GM21717 (cell line): Measurements from ENCODE around the gene E2F1.
"Not testable (repeated sequence)": the region's sequence is repeated elsewhere in the genome, so short reads cannot be mapped to it uniquely, and the experiment has no call there.

Source experiments
- ATAC-seq: cut with Tn5 transposase; IDR thresholded peaks from one replicate; pipeline ENCODE4 v1.9.1; 2021; ENCODE audit warnings: mild to moderate bottlenecking, moderate library complexity; ENCODE audit not compliant: unreplicated experiment

E2F1 gene

GRCh38 chr20:33710681-33711445 lies 24.7 kb upstream of the E2F1 start:
- no peak for ATAC-seq

DNA sequence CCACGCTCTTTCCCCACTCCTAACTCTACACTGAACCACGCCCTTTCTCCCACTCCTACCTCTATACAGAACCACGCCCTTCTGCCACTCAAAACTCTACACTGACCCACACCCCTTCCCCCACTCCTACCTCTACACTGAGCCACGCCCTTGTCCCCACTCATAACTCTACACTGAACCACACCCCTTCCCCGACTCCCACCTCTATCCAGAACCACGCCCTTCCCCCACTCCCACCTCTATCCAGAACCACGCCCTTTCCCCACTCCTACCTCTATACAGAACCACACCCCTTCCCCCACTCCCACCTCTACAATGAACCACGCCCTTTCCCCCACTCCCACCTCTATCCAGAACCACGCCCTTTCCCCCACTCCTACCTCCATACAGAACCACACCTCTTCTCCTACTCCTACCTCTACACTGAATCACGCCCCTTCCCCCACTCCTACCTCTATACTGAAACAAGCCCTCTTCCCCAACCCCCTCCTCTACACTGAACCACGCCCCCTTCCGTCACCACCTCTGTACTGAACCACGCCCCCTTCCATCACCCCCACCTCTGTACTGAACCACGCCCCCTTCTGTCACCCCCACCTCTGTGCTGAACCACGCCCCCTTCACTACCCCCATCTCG lies 23.8 kb upstream of the E2F1 start:
- ATAC-seq = no peak

DNA sequence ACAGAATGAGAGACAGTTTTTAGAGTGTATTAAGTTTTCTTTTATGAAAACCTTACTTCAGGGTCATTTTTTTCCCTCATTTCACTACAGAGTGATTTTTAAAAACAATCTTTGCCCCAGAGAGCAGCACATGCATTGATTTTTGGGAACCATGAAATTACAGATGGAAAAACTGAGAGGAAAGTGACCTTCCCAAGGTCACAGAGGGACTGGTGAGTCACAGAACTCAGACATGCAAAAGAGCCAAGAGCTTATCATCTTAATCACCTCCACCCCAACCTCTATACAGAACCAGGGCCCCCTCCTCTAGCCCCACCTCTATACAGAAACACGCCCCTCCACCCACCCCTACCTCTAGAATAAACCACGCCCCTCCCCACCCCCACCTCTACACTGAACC lies 23.2 kb upstream of the E2F1 start:
- no peak for ATAC-seq

- ATAC-seq = no peak
These were observed 21.5 kb upstream of the E2F1 start for GRCh38 chr20:33707668-33708067.

- no peak for ATAC-seq
These were observed 18.2 kb upstream of the E2F1 start for GRCh38 chr20:33704197-33704924.

GRCh38 chr20:33703498-33704137 lies 17.4 kb upstream of the E2F1 start:
- ATAC-seq = no peak

DNA sequence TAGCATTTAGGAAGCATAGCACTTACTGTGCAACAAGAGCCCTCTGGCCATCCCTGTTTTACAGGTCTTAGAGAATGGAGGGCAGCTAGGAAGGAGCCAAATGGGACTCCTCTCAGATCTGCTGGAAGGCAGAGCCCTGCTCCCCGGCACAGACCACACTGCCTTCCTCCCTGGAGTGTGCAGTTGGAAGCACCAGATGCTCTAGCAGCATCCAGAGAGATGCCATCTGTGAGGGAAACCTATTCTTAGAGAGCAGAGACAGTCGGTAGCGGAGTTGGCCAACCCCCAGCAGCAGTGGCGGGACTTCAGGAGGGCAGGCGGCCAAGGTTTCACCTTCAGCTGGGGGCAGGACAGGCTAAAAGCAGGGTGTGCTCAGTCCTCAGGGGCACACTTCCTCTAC lies 16.7 kb upstream of the E2F1 start:
- no peak for ATAC-seq

DNA sequence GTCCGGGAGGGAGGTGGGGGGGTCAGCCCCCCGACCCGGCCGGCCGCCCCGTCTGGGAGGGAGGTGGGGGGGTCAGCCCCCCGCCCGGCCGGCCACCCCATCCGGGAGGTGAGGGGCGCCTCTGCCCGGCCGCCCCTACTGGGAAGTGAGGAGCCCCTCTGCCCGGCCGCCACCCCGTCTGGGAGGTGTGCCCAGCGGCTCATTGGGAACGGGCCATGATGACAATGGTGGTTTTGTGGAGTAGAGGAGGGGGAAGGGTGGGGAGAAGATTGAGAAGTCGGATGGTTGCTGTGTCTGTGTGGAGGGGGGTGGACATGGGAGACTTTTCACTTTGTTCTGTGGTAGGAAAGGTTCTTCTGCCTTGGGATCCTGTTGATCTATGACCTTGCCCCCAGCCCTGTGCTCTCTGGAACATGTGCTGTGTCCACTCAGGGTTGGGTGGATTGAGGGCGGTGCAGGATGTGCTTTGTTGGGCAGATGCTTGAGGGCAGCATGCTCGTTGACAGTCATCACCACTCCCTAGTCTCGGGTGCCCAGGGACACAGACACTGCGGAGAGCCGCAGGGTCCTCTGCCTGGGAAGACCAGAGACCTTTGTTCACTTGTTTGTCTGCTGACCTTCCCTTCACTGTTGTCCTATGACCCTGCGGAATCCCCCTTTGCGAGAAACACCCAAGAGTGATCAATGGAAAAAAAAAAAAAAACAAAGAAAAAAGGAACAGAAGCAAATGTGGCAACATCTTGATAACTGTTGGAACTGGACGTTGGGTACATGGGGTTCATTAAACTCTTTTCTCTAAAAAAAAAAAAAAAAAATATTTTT lies 15.7 kb upstream of the E2F1 start:
- no peak for ATAC-seq

- ATAC-seq = not testable (repeated sequence)
These were observed 14.7 kb upstream of the E2F1 start for GRCh38 chr20:33700696-33701441.

DNA sequence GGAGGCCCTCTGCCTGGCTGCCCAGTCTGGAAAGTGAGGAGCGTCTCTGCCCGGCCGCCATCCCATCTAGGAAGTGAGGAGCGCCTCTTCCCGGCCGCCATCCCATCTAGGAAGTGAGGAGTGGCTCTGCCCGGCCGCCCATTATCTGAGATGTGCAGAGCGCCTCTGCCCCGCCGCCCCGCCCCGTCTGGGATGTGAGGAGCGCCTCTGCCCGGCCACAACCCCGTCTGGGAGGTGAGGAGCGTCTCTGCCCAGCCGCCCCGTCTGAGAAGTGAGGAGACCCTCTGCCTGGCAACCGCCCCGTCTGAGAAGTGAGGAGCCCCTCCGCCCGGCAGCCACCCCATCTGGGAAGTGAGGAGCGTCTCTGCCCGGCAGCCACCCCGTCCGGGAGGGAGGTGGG lies 12.8 kb upstream of the E2F1 start:
- ATAC-seq = not testable (repeated sequence)

DNA sequence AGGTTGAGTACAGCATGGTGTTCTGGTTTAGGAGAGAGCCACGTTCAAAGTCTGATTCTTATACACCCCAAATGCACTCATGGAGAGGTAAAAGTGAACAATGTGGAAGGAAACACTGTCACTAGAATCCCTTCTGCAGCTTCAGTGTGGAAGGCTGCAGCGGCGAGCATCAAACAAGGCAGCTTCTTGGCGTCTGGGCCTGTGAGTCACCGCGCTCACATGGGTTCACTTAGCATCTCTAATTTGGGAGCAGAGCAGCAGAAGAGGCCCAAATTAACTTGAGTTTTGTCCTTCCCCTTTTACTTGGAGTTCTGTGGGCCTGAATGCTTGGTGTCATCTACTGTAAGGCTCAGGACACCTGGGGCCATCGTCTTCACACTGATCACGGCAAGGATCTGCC lies 10.9 kb upstream of the E2F1 start:
- no peak for ATAC-seq

GRCh38 chr20:33696448-33696847 lies 10.3 kb upstream of the E2F1 start:
- ATAC-seq = no peak

DNA sequence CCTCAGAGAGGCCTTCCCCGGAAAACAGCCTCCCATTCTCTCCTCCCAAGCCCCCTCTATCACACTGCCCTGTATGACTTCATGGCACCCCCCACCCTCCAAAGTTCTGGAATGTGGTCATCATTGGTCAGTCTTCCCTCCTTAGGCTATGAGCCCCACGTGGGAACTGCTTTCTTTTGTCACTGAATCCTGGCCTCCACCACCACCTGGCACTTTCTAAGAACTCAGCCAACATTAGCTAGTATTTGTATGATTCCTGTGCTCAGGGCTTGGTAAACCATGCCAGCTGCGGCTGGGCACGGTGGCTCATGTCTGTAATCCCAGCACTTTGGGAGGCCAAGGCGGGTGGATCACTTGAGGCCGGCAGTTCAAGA lies 8.4 kb upstream of the E2F1 start:
- ATAC-seq = no peak

GRCh38 chr20:33693741-33694638 lies 7.8 kb upstream of the E2F1 start:
- no peak for ATAC-seq

DNA sequence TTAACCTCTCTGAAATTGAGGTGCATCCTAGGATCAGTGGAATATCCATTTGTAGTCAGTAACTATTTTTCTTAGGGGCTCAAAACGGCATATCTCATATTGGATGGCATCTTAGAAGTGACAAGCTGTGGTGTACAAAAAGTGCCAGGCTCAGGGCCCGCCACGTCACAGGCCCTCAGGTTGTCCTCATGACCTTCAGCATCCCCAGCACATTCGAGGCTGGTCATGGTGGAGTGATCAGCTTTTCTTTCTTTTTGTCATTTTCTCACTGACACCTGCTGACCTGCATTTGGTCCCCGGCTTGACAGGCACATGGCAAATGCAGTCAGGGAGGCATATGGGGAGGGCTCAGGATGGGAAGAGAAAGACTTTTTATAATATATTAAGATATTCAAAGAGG lies 7.1 kb upstream of the E2F1 start:
- ATAC-seq = no peak

- no peak for ATAC-seq
These were observed 3.8 kb upstream of the E2F1 start for GRCh38 chr20:33689973-33690372.

DNA sequence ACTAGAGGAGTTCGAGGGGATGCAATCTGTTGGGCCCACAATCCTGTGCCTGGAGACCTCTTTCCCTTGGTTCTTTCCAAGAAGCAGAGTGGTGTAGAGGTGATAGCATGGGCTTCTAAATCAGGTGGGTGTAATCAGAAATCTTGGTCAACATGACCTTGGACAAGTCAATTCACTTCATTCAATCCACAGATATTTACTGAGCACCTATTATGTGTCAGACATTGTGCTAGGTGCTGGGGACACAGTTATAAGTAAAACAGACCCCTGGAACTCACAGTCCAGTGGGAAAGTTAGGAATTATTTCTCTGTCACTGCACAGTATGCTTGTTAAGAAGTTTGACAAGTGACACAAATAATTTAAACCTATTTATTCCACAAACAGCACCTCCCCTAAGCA lies 3.3 kb upstream of the E2F1 start:
- no peak for ATAC-seq

DNA sequence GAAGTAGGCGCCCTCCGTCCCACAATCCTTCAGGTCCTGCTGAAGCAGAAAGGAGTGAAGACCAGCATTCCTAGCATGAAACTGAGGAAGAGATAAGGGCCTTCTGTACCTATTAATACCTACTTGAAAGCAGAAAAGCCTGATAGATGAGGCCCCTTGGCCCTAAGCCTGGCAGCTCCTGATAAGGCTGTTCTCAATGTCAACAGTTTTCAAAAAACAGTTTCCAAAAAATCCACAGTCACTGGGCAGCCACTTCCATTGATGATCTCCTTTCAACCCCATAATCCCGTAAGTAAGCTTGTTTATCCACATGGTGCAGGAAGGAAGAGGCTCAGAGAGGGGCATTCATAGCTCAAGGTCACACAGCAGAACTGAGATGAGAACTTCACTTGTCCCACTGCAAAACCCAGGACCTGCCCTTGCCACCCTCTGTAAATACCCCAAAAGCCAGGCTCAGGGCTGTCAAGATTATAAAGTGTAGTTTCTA lies 2.8 kb upstream of the E2F1 start:
- no peak for ATAC-seq
